Superior temporal gyrus (tissue), 1 donor: ENCODE measurements around the gene RASGEF1C.

Source experiments
- DNase-seq: peaks from one replicate; pipeline ENCODE4 v3.0.0-alpha.2; 2016; ENCODE audit errors: extremely low spot score

The RASGEF1C gene

DNA sequence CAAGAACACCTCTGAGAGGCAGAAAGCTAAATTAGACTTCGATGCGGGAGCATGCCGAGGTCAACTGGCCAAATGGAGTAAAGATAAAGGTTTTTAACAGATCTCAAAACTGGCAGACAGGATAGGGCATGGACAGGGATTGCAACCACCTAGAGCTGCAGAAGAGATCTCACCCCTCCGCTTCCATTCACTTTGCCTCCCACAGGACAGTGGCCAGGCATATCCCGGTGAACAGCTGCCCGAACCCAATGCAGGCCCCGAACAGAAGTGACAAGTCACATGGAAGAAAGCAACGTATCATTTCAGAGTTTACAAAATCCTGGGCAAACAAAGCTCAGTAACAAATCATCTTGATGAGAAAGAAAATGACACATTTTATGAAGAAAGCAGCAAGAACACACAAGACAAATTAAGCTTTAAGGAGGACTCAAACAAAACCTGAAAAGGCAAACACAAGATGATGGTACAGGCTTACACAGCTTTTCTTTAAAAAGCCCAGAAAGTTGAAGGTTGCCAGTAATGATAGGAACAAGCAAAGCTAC, 155.9 kb downstream of the RASGEF1C start:
- no peak for DNase-seq

DNA sequence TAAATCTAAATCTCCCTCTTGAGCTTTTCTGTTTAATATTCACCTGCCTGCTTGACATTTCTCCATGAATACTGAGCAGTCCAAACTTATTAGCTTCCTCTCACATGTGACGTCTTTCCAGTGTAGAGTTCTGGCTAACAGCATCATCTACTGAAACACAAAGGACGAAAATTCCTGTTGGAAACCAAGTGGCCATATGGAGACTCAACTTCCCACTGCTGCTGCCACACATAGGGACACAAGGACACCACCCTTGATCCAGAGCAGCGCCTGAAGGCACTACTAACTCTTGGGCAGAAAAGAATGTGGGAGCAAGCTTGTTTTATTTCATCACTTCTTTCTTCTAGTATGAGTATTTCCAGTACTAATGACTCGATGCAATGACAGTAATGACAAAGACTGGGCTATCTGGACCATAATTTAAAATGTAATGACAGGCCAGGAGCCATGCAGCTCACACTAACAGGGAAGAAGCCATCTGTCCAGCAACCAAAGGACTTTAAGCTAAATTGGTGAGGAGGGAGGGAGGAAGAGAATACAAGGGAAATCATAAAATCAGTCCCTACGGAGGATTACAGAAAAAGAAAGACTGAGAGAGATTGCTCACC, 156.7 kb downstream of the RASGEF1C start:
- no peak for DNase-seq
